ENCODE results near the gene PADI1.

DNA sequence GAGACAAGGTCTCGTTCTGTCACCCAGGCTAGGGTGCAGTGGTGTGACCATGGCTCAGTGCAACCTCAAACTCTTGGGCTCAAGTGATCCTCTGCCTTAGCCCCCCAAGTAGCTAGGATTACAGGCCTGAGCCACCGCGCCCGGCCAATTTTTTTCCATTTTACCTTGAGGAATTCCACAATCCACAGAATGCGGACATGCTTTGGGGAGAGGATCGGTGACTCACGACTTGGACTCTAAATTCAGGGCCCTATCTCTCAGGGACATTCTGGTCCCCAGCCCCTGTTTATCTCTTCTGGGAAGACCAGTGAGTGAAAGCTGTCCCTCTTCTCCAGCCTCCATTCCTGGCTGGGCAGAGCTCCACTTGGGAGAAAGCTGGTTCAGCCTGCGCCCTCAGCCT lies 5.2 kb downstream of the PADI1 start:
- no peak for TF ChIP-seq ZNF624 (tag by site-specific recombination; IDR thresholded peaks at IDR 0.05)
- TF ChIP-seq ZNF776 (tag by site-specific recombination; IDR thresholded peaks at IDR 0.05; ENCODE audit: borderline replicate concordance) = no peak
- no peak for TF ChIP-seq ZNF138 (tag by site-specific recombination; IDR thresholded peaks at IDR 0.05; ENCODE audit: borderline replicate concordance)
- TF ChIP-seq, protein P1, sequence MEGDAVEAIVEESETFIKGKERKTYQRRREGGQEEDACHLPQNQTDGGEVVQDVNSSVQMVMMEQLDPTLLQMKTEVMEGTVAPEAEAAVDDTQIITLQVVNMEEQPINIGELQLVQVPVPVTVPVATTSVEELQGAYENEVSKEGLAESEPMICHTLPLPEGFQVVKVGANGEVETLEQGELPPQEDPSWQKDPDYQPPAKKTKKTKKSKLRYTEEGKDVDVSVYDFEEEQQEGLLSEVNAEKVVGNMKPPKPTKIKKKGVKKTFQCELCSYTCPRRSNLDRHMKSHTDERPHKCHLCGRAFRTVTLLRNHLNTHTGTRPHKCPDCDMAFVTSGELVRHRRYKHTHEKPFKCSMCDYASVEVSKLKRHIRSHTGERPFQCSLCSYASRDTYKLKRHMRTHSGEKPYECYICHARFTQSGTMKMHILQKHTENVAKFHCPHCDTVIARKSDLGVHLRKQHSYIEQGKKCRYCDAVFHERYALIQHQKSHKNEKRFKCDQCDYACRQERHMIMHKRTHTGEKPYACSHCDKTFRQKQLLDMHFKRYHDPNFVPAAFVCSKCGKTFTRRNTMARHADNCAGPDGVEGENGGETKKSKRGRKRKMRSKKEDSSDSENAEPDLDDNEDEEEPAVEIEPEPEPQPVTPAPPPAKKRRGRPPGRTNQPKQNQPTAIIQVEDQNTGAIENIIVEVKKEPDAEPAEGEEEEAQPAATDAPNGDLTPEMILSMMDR (tag by site-specific recombination; IDR thresholded peaks at IDR 0.05) = no peak
- no peak for TF ChIP-seq ZBTB20 (tag by site-specific recombination; IDR thresholded peaks at IDR 0.05)
- no peak for TF ChIP-seq ZFP3 (tag by site-specific recombination; IDR thresholded peaks at IDR 0.05; ENCODE audit: low read depth)
- no peak for TF ChIP-seq ZNF629 (tag by site-specific recombination; IDR thresholded peaks at IDR 0.05)
- no peak for TF ChIP-seq TCF7L2 (IDR thresholded peaks at IDR 0.05; ENCODE audit: borderline replicate concordance, low read depth, low read length)
- TF ChIP-seq YY1 (tag by site-specific recombination; IDR thresholded peaks at IDR 0.05) = no peak
- no peak for TF ChIP-seq ZNF792 (tag by site-specific recombination; IDR thresholded peaks at IDR 0.05)
- no peak for TF ChIP-seq REPIN1 (tag by site-specific recombination; IDR thresholded peaks at IDR 0.05; ENCODE audit: low read depth)
- no peak for TF ChIP-seq ZNF335 (tag by site-specific recombination; conservative IDR thresholded peaks at IDR 0.05)

Measured in HEK293 (cell line).